ENCODE results near the gene DNMT3B. TPM values are rescaled to one million over a fixed set of nuclear protein-coding genes. Genes with fewer than 3 reads are reported as not detected.
A peak's percentile ranks its signal among the peaks of the same experiment; 100 is the strongest.

DNMT3B gene
- total and polyA plus RNA-seq, 3 donors from 2014 or later = 8.1 to 22.0 (median 20.6) TPM

DNA sequence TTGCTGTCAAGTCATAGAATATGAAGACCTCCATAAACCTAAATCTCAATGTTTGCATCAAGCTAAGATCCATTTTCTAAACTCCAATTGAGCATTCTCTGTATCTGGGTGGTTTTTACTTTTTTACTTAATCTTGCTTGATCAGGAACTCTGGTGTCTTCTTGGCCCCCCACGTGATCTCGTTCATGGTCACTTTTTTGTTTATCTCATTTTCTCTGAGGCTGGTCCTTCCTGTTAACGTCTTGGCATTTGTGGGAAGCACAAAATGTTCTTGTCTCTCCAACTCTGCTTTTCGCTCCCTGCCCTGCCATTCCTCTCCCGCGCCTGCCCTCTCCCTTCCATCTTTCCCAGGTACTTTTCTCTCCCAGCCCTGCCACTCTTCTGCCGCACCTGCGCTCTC is 43.5 kb downstream of the DNMT3B start:
- Histone ChIP-seq H3K9me3 (no peaks in the 10 kb centered on the region), H3K36me3 (ENCODE audit: low read depth, missing control alignments) (no peaks in the 10 kb centered on the region), H3K27me3 (no peaks in the 10 kb centered on the region), H3K4me3 (no peak overlapping the region), H3K27ac (peak overlapping the region; percentile 76 to 79), H3K4me1 (peaks cover 36% of the 10 kb centered on the region)
- 41 to 49% methylated on average over 8 of the region's 8 CpGs for WGBS, 2 donors
- no peak for TF ChIP-seq POLR2A (IDR thresholded peaks at IDR 0.05)
- TF ChIP-seq, protein P1, sequence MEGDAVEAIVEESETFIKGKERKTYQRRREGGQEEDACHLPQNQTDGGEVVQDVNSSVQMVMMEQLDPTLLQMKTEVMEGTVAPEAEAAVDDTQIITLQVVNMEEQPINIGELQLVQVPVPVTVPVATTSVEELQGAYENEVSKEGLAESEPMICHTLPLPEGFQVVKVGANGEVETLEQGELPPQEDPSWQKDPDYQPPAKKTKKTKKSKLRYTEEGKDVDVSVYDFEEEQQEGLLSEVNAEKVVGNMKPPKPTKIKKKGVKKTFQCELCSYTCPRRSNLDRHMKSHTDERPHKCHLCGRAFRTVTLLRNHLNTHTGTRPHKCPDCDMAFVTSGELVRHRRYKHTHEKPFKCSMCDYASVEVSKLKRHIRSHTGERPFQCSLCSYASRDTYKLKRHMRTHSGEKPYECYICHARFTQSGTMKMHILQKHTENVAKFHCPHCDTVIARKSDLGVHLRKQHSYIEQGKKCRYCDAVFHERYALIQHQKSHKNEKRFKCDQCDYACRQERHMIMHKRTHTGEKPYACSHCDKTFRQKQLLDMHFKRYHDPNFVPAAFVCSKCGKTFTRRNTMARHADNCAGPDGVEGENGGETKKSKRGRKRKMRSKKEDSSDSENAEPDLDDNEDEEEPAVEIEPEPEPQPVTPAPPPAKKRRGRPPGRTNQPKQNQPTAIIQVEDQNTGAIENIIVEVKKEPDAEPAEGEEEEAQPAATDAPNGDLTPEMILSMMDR (IDR thresholded peaks at IDR 0.05) = no peak
- intact Hi-C loops (cut with DNase I; ENCODE audit: low total_unique reads) = no loop called here
- peak; percentile 72 for DNase-seq

DNA sequence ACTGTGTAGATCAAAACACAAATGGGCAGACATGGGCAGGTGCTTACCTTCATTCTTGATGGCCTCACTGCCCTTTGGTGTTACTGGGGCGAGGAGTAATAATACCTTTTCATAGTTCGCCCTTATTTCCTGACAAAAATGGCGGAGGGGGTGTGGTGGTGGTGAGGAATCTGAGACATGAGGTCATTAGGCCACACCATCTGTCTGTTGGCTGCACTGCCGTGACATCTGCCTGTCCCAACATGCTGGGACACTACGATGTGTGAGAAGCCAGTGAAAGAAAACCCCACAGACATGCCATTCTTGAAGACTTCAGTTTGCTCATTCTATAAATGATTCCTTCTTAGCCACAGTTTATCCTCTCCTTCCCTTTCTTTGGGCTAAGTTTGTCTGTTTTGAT is 44.2 kb downstream of the DNMT3B start:
- no peaks in the 10 kb centered on the region for H3K27me3 ChIP-seq
- H3K4me3 ChIP-seq = no peak overlapping the region
- H3K4me1 ChIP-seq = peaks cover 36% of the 10 kb centered on the region
- 93 to 98% methylated on average over 5 of the region's 5 CpGs for WGBS, 2 donors
- intact Hi-C loops (cut with DNase I; ENCODE audit: low total_unique reads) = no loop called here
- no peaks in the 10 kb centered on the region for H3K9me3 ChIP-seq
- TF ChIP-seq, protein P1 (IDR thresholded peaks at IDR 0.05) = no peak
- no peak for TF ChIP-seq POLR2A (IDR thresholded peaks at IDR 0.05)
- no peaks in the 10 kb centered on the region for H3K36me3 ChIP-seq (ENCODE audit: low read depth, missing control alignments)
- DNase-seq = no peak
- peak overlapping the region; percentile 76 to 79 for H3K27ac ChIP-seq

DNA sequence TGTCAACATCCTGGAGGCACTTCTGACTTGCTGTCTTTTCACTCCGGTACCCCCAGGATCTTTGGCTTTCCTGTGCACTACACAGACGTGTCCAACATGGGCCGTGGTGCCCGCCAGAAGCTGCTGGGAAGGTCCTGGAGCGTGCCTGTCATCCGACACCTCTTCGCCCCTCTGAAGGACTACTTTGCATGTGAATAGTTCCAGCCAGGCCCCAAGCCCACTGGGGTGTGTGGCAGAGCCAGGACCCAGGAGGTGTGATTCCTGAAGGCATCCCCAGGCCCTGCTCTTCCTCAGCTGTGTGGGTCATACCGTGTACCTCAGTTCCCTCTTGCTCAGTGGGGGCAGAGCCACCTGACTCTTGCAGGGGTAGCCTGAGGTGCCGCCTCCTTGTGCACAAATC is 45.5 kb downstream of the DNMT3B start:
- Histone ChIP-seq H3K4me3 (no peak overlapping the region), H3K27ac (no peak overlapping the region), H3K27me3 (no peaks in the 10 kb centered on the region), H3K9me3 (no peaks in the 10 kb centered on the region), H3K4me1 (peaks cover 36% of the 10 kb centered on the region), H3K36me3 (ENCODE audit: low read depth, missing control alignments) (no peaks in the 10 kb centered on the region)
- intact Hi-C loops (cut with DNase I; ENCODE audit: low total_unique reads) = no loop called here
- no peak for DNase-seq
- TF ChIP-seq, protein P1 (IDR thresholded peaks at IDR 0.05) = no peak
- TF ChIP-seq POLR2A (IDR thresholded peaks at IDR 0.05) = no peak
- WGBS, 2 donors = 84 to 86% methylated on average over 3 to 9 of the region's 9 CpGs

DNA sequence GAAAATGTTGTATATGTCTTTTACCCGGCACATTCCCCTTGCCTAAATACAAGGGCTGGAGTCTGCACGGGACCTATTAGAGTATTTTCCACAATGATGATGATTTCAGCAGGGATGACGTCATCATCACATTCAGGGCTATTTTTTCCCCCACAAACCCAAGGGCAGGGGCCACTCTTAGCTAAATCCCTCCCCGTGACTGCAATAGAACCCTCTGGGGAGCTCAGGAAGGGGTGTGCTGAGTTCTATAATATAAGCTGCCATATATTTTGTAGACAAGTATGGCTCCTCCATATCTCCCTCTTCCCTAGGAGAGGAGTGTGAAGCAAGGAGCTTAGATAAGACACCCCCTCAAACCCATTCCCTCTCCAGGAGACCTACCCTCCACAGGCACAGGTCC is 46.3 kb downstream of the DNMT3B start:
- TF ChIP-seq POLR2A (IDR thresholded peaks at IDR 0.05) = no peak
- no peak for DNase-seq
- 88 to 95% methylated on average over 4 of the region's 4 CpGs for WGBS, 2 donors

DNA sequence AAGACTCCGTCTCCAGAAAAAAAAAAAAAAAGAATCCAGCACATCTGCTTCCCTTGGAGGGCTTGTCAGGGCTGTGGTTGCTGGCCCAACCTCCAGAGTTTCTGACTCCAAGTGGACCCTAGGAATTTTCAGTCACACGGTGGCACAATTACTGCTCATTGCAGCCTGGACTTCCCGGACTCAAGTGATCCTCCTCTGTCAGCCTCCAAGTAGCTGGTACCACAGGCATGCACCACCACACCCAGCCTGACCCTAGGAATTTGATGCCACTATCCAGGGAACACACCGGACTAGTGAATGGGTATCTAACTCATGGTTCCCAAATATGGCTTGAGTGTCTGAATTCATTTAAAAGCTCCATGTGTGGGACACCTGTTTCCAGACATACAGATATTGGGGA is 47.7 kb downstream of the DNMT3B start:
- 88 to 93% methylated on average over 4 of the region's 4 CpGs for WGBS, 2 donors
- no peaks in the 10 kb centered on the region for H3K36me3 ChIP-seq (ENCODE audit: low read depth, missing control alignments)
- H3K27me3 ChIP-seq = no peaks in the 10 kb centered on the region
- DNase-seq = no peak
- intact Hi-C loops (cut with DNase I; ENCODE audit: low total_unique reads) = no loop called here
- TF ChIP-seq POLR2A (IDR thresholded peaks at IDR 0.05) = no peak
- TF ChIP-seq, protein P1 (IDR thresholded peaks at IDR 0.05) = no peak
- H3K4me1 ChIP-seq = peaks cover 24% of the 10 kb centered on the region
- no peak overlapping the region for H3K27ac ChIP-seq
- H3K9me3 ChIP-seq = no peaks in the 10 kb centered on the region
- no peak overlapping the region for H3K4me3 ChIP-seq

More for the DNA sequence above, 46.3 kb downstream of the DNMT3B start:
- peaks cover 36% of the 10 kb centered on the region for H3K4me1 ChIP-seq
- H3K36me3 ChIP-seq (ENCODE audit: low read depth, missing control alignments) = no peaks in the 10 kb centered on the region
- H3K27ac ChIP-seq = no peak overlapping the region
- no peak overlapping the region for H3K4me3 ChIP-seq
- intact Hi-C loops (cut with DNase I; ENCODE audit: low total_unique reads) = no loop called here
- no peaks in the 10 kb centered on the region for H3K27me3 ChIP-seq
- H3K9me3 ChIP-seq = no peaks in the 10 kb centered on the region
